ENCODE measurements around the gene LMO7.
"Not testable (repeated sequence)": the region's sequence is repeated elsewhere in the genome, so short reads cannot be mapped to it uniquely, and the experiment has no call there.

LMO7 gene

GRCh38 chr13:75749407-75749806 lies 113.3 kb downstream of the LMO7 start:
- DNase-seq: no peak

GRCh38 chr13:75751350-75751749 lies 115.2 kb downstream of the LMO7 start:
- DNase-seq: no peak

GRCh38 chr13:75752826-75753225 lies 116.7 kb downstream of the LMO7 start:
- no peak for DNase-seq

- no peak for DNase-seq
Observed at GRCh38 chr13:75754936-75755335, 118.8 kb downstream of the LMO7 start.

GRCh38 chr13:75757336-75757735 lies 121.2 kb downstream of the LMO7 start:
- no peak for DNase-seq

GRCh38 chr13:75759531-75759930 lies 123.4 kb downstream of the LMO7 start:
- no peak for DNase-seq

- DNase-seq: no peak
Observed at GRCh38 chr13:75760131-75761021, 124.2 kb downstream of the LMO7 start.

GRCh38 chr13:75761369-75761768 lies 125.2 kb downstream of the LMO7 start:
- no peak for DNase-seq

- no peak for DNase-seq
Observed at GRCh38 chr13:75762076-75762937, 126.2 kb downstream of the LMO7 start.

- DNase-seq: no peak
Observed at GRCh38 chr13:75762955-75763354, 126.8 kb downstream of the LMO7 start.

GRCh38 chr13:75763512-75763911 lies 127.4 kb downstream of the LMO7 start:
- no peak for DNase-seq

GRCh38 chr13:75764251-75764925 lies 128.3 kb downstream of the LMO7 start:
- no peak for DNase-seq

GRCh38 chr13:75764926-75765310 lies 128.8 kb downstream of the LMO7 start:
- no peak for DNase-seq

GRCh38 chr13:75766636-75767035 lies 130.5 kb downstream of the LMO7 start:
- no peak for DNase-seq

- no peak for DNase-seq
Observed at GRCh38 chr13:75769141-75769905, 133.2 kb downstream of the LMO7 start.

GRCh38 chr13:75770164-75770563 lies 134.0 kb downstream of the LMO7 start:
- no peak for DNase-seq

GRCh38 chr13:75770592-75771011 lies 134.5 kb downstream of the LMO7 start:
- no peak for DNase-seq

- DNase-seq: no peak
Observed at GRCh38 chr13:75771226-75771625, 135.1 kb downstream of the LMO7 start.

- DNase-seq: no peak
Observed at GRCh38 chr13:75771818-75772217, 135.7 kb downstream of the LMO7 start.

GRCh38 chr13:75774176-75774575 lies 138.0 kb downstream of the LMO7 start:
- DNase-seq: no peak

GRCh38 chr13:75776550-75776949 lies 140.4 kb downstream of the LMO7 start:
- DNase-seq: no peak

- no peak for DNase-seq
Observed at GRCh38 chr13:75779393-75779792, 143.3 kb downstream of the LMO7 start.

- DNase-seq: not testable (repeated sequence)
Observed at GRCh38 chr13:75780103-75780502, 144.0 kb downstream of the LMO7 start.

All from stimulated activated CD4-positive, alpha-beta T cell treated with anti-CD3 and anti-CD28 coated beads, Interleukin-4, amount 100 ng/mL, for 1 hour (primary cell).